Measurements from ENCODE around the gene LY6G6D. TPM values are rescaled to one million over a fixed set of nuclear protein-coding genes. Genes with fewer than 3 reads are reported as not detected.

The LY6G6D gene
- total and polyA plus RNA-seq, 4 donors, result not detected

- DNase-seq (ENCODE audit: low spot score), result no peak
- Histone ChIP-seq H3K27ac (ENCODE audit: low read depth in 1 of 2, low read length in 2 of 2) (no peak overlapping the region), H3K9me3 (ENCODE audit: control insufficient read depth in 4 of 4, low read length in 3 of 4) (no peaks in the 10 kb centered on the region), H3K36me3 (ENCODE audit: control insufficient read depth in 4 of 4, insufficient read depth in 3 of 4, low read depth in 1 of 4, low read length in 3 of 4) (no peaks in the 10 kb centered on the region), H3K4me3 (ENCODE audit: low read depth in 1 of 3, low read length in 3 of 3) (no peak overlapping the region), H3K4me1 (ENCODE audit: control insufficient read depth in 4 of 4, insufficient read depth in 4 of 4, low read length in 3 of 4) (no peaks in the 10 kb centered on the region), H3K9ac (ENCODE audit: low read depth in 1 of 2, low read length in 2 of 2) (no peak overlapping the region), H3K27me3 (ENCODE audit: control insufficient read depth in 4 of 4, insufficient read depth in 4 of 4, low read length in 3 of 4) (no peaks in the 10 kb centered on the region)
- WGBS, result 83% methylated on average over 10 of the region's 10 CpGs
- no peak for TF ChIP-seq REST (IDR thresholded peaks at IDR 0.05)
- no peak for TF ChIP-seq SP1 (IDR thresholded peaks at IDR 0.05)
- no peak for TF ChIP-seq HNF4A (conservative IDR thresholded peaks at IDR 0.05)
- TF ChIP-seq GABPA (IDR thresholded peaks at IDR 0.05 in 1 of 2, conservative IDR thresholded peaks at IDR 0.05 in 1 of 2), result no peak
- no peak for TF ChIP-seq ZBTB33 (IDR thresholded peaks at IDR 0.05)
- TF ChIP-seq RAD21 (IDR thresholded peaks at IDR 0.05), result no peak
- TF ChIP-seq HNF4G (IDR thresholded peaks at IDR 0.05), result no peak
- TF ChIP-seq EGR1 (IDR thresholded peaks at IDR 0.05; ENCODE audit: low read depth in 2 of 2), result no peak
Observed at GRCh38 chr6:31707701-31708100, 7.4 kb upstream of the LY6G6D start.

GRCh38 chr6:31708224-31708623 is 6.9 kb upstream of the LY6G6D start:
- no peak for DNase-seq (ENCODE audit: low spot score)
- TF ChIP-seq ATF3 (IDR thresholded peaks at IDR 0.05) (no peak), HNF4A (conservative IDR thresholded peaks at IDR 0.05) (no peak), RXRA (IDR thresholded peaks at IDR 0.05) (no peak), FOXA1 (IDR thresholded peaks at IDR 0.05) (no peak), NR2F2 (IDR thresholded peaks at IDR 0.05) (no peak), FOXA2 (IDR thresholded peaks at IDR 0.05) (no peak), REST (IDR thresholded peaks at IDR 0.05) (no peak), EGR1 (IDR thresholded peaks at IDR 0.05; ENCODE audit: low read depth in 2 of 2) (no peak), CTCF (IDR thresholded peaks at IDR 0.05; ENCODE audit: low read depth, low read length, missing input control) (no peak), HNF4G (IDR thresholded peaks at IDR 0.05) (no peak), ZBTB33 (IDR thresholded peaks at IDR 0.05) (no peak), TAF1 (conservative IDR thresholded peaks at IDR 0.05) (no peak), MAX (IDR thresholded peaks at IDR 0.05) (no peak), JUND (IDR thresholded peaks at IDR 0.05) (no peak), GABPA (IDR thresholded peaks at IDR 0.05 in 1 of 2, conservative IDR thresholded peaks at IDR 0.05 in 1 of 2) (no peak), SP1 (IDR thresholded peaks at IDR 0.05) (no peak)

More at GRCh38 chr6:31708224-31708623, 6.9 kb upstream of the LY6G6D start:
- H3K9me3 ChIP-seq (ENCODE audit: control insufficient read depth in 4 of 4, low read length in 3 of 4), result no peaks in the 10 kb centered on the region
- no peak overlapping the region for H3K9ac ChIP-seq (ENCODE audit: low read depth in 1 of 2, low read length in 2 of 2)
- no peaks in the 10 kb centered on the region for H3K36me3 ChIP-seq (ENCODE audit: control insufficient read depth in 4 of 4, insufficient read depth in 3 of 4, low read depth in 1 of 4, low read length in 3 of 4)
- no peaks in the 10 kb centered on the region for H3K4me1 ChIP-seq (ENCODE audit: control insufficient read depth in 4 of 4, insufficient read depth in 4 of 4, low read length in 3 of 4)
- no peak overlapping the region for H3K27ac ChIP-seq (ENCODE audit: low read depth in 1 of 2, low read length in 2 of 2)
- H3K4me3 ChIP-seq (ENCODE audit: low read depth in 1 of 3, low read length in 3 of 3), result no peak overlapping the region
- 96% methylated on average over 3 of the region's 3 CpGs for WGBS
- H3K27me3 ChIP-seq (ENCODE audit: control insufficient read depth in 4 of 4, insufficient read depth in 4 of 4, low read length in 3 of 4), result no peaks in the 10 kb centered on the region
